Subcutaneous adipose tissue (tissue), 4 donors: ENCODE measurements around the gene EYS. TPM values are rescaled to one million over a fixed set of nuclear protein-coding genes. Genes with fewer than 3 reads are reported as not detected.

Experiments used
- total RNA-seq, 4 donors: library from RNA; depleted of rRNA; stranded (reverse); fragments of >200 nt; gene quantifications; one replicate each; pipeline ENCODE4 v1.1.0, GENCODE V29; 2016
- TF ChIP-seq, protein P1 (sequence below): fragments of 450-650 bp; IDR thresholded peaks from one replicate; pipeline ENCODE4 v1.5.1; 2016; ENCODE audit warnings: low read depth, mild to moderate bottlenecking, control low read depth, antibody characterized with exemption, moderate library complexity

Gene EYS
- total RNA-seq, 4 donors from 2014 or later: 0.17 to 3.8 (median 0.82) TPM

DNA sequence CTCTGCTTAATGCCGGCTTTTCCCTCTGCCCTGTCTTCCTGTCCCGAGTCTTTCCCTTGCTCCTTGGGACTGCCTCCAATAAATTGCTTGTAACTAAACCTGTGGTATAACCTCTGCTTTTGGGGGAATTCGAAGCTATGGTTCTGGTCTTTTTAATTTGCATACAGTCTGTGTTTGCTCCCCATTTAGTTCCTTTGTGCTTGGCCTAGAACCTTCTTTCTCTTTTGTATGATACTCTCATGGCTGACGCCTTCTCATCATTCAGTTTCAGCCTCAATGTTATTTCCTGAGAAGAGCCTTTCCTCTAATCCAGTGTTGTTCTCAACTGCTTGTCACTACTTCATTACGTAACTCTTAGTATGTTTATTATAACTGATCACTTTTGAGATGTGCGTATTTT, 1823.4 kb downstream of the EYS start:
- TF ChIP-seq, protein P1, sequence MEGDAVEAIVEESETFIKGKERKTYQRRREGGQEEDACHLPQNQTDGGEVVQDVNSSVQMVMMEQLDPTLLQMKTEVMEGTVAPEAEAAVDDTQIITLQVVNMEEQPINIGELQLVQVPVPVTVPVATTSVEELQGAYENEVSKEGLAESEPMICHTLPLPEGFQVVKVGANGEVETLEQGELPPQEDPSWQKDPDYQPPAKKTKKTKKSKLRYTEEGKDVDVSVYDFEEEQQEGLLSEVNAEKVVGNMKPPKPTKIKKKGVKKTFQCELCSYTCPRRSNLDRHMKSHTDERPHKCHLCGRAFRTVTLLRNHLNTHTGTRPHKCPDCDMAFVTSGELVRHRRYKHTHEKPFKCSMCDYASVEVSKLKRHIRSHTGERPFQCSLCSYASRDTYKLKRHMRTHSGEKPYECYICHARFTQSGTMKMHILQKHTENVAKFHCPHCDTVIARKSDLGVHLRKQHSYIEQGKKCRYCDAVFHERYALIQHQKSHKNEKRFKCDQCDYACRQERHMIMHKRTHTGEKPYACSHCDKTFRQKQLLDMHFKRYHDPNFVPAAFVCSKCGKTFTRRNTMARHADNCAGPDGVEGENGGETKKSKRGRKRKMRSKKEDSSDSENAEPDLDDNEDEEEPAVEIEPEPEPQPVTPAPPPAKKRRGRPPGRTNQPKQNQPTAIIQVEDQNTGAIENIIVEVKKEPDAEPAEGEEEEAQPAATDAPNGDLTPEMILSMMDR: no peak

DNA sequence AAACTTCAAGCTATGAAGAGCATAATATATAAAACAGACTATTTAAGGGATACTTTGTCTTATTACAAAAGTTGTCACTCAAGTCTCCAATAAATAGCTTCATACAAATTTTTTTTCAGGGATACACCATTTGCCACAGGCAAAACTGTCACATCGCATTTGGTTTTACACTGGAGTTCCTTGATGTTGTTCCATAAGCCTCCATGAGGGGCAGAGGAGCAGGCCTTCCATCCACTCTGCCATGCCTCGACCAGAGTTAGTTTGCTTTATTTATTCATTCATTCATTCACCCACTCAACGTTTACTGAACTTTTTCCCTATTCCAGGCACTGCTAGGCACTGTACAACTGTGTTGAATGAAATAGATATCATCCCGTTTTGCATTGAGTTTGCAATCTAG, 1824.8 kb downstream of the EYS start:
- TF ChIP-seq, protein P1: no peak

DNA sequence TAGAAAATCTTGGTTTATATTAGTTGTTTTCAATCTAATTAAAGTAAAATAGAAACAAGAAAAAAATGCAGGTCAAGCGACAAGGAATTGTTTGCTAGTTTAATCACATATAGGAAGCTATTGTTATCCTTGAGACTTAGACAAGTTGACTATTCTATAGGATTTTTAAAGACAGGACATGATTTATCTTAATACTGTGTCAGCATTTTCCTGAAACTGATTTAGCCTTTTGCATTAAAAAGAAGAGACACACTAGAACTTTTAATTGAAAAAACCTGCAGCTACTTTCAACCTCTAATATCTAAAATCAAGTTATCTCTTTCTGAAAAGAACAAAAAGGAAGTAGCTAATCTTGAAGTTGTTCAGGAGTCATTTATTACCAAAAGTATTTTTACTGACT, 1825.2 kb downstream of the EYS start:
- TF ChIP-seq, protein P1: no peak

DNA sequence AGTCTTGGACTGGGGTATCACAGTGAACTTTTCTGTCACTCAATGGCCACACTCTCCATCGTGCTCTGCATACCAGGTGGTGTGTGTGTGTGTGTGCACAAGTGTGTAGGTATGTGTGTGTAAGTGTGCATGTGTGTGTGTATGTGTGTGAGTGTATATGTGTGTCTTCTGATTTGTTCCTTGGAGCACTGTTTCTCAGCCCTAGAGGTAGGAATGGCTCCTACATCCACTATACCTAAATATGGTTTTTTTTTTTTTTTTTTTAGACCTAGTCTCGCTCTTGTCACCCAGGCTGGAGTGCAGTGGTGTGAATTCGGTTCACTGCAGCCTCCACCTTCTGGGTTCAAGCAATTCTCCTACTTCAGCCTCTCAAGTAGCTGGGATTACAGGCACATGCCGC, 1834.8 kb downstream of the EYS start:
- TF ChIP-seq, protein P1: no peak

DNA sequence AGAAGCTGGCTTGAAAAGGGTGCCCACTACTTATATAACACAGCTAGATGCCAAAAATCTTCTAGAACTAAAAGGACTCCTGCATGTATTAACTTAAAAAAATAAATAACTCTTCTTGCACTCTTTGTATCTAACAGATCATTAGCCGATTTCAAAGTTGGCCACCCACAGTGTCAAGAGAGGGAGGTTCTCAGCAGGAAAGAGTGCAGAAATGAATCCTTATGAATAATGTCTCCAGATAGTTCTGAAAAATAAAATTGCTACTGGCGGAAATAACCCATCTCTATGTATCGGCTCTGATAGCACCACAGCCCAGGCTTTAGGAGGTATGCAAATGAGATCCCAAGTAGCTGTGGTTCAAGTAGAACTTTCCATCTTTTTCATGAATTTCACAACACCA, 1838.7 kb downstream of the EYS start:
- TF ChIP-seq, protein P1: no peak

DNA sequence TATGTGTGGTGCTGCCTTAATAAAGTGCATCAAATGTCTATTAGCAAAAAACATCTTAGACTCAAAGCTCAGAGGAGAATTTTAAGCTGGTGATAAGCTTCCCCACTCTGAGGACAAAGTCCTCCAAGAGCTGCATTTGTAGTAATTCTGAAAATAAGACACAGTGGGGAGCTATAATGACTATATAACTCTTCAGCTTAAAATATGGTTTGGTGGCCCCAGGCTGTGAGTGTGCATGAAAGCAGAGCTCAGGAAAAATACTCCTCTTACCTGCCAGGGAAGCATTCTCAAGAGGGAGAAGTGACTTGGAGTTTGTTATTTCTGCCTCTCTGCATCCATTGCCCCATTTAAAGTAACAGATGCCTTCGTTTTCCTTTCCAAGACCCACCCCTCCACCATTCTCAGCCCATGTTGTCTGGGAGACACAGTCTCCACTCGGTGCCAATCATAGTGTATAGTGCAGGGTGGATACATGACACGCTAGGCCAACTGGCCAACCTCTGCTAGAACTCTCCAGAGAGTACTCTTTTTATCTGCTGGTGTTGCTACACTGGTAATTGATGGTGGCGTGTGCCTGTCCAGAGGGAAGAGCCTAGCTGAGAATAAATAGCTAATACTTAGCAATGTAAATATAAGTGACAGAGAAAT, 1842.2 kb downstream of the EYS start:
- TF ChIP-seq, protein P1: no peak

DNA sequence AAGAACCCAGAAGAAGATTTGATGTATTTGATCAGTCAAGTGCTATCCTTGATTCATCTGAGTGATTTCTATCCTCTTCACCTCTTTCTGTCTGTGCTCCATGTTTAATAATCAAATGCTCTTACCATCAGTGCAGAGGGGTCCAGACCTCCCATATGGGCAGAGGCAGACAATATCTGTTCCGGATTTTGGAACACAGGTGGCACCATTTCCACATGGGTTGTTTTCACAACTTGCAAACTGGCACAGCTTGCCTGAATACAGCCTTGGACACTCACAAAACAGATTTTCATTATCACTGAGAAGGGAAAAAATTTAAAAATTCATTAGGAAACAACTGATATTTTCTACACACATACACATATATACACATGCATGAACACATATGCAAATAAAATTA, 1843.0 kb downstream of the EYS start:
- TF ChIP-seq, protein P1: no peak
